OCI-LY1 (cell line): Measurements from ENCODE around the gene NRP1.

Experiments used
- H2AFZ ChIP-seq: fragments of 200-600 bp; sonication (generic), shearing (Covaris generic); 2 replicates; pipeline ENCODE4 v1.6.0; 2014; ENCODE audit warnings: antibody characterized with exemption, mild to moderate bottlenecking, low read length
- H3F3A ChIP-seq: fragments of 200-600 bp; sonication (generic), shearing (Covaris generic); 2 replicates; pipeline ENCODE4 v1.6.0; 2014; ENCODE audit warnings: mild to moderate bottlenecking, antibody characterized with exemption, low read length, moderate library complexity; ENCODE audit not compliant: insufficient read depth
- H3K27ac ChIP-seq: fragments of 200-600 bp; sonication (generic); 2 replicates; pipeline ENCODE4 v1.5.1; 2014; ENCODE audit warnings: low read length, mixed run types, mild to moderate bottlenecking, low read depth; ENCODE audit not compliant: poor library complexity, severe bottlenecking
- H3K27me3 ChIP-seq: fragments of 200-600 bp; sonication (generic); 2 replicates; pipeline ENCODE4 v1.6.0; 2014; ENCODE audit warnings: antibody characterized with exemption, mild to moderate bottlenecking, low read length, moderate library complexity; ENCODE audit not compliant: insufficient read depth
- H3K36me3 ChIP-seq: fragments of 200-600 bp; sonication (generic); 2 replicates; pipeline ENCODE4 v1.6.1; 2014; ENCODE audit warnings: mild to moderate bottlenecking, antibody characterized with exemption, low read length, moderate library complexity, mixed read lengths; ENCODE audit not compliant: insufficient read depth
- H3K4me1 ChIP-seq: fragments of 200-600 bp; sonication (generic); 2 replicates; pipeline ENCODE4 v1.5.1; 2014; ENCODE audit warnings: mild to moderate bottlenecking, low read length, moderate library complexity; ENCODE audit not compliant: insufficient read depth, severe bottlenecking
- H3K4me2 ChIP-seq: fragments of 200-600 bp; sonication (generic), shearing (Covaris generic); 2 replicates; pipeline ENCODE4 v1.6.1; 2014; ENCODE audit warnings: low read length
- H3K4me3 ChIP-seq: fragments of 200-600 bp; sonication (generic); 2 replicates; pipeline ENCODE4 v1.5.1; 2014; ENCODE audit warnings: low read length, low read depth, mild to moderate bottlenecking, mixed read lengths; ENCODE audit not compliant: poor library complexity, severe bottlenecking
- H3K79me2 ChIP-seq: fragments of 200-600 bp; shearing (Covaris generic); 2 replicates; pipeline ENCODE4 v1.6.1; 2016; ENCODE audit warnings: mixed run types, low read length, mixed read lengths; ENCODE audit not compliant: insufficient read depth
- H3K9ac ChIP-seq: fragments of 200-600 bp; sonication (generic), shearing (Covaris generic); 2 replicates; pipeline ENCODE4 v1.6.1; 2014; ENCODE audit warnings: mild to moderate bottlenecking, low read length, mixed read lengths
- H3K9me2 ChIP-seq: fragments of 200-600 bp; sonication (generic), shearing (Covaris generic); 2 replicates; pipeline ENCODE4 v1.6.1; 2014; ENCODE audit warnings: low read depth, mild to moderate bottlenecking, low read length, mixed read lengths
- H3K9me3 ChIP-seq: fragments of 200-600 bp; shearing (Covaris generic); 2 replicates; pipeline ENCODE4 v1.6.1; 2014; ENCODE audit warnings: low read length, mixed read lengths
- H4K20me1 ChIP-seq: fragments of 200-600 bp; sonication (generic), shearing (Covaris generic); 2 replicates; pipeline ENCODE4 v1.6.0; 2016; ENCODE audit warnings: mild to moderate bottlenecking, low read length; ENCODE audit not compliant: insufficient read depth
- EZH2 ChIP-seq: fragments of 200-600 bp; sonication (generic), shearing (Covaris generic); IDR thresholded peaks from 2 replicates; pipeline ENCODE4 v1.8.0; 2017; ENCODE audit warnings: borderline replicate concordance, mixed run types, mild to moderate bottlenecking, antibody characterized with exemption, low read length, moderate library complexity, mixed read lengths
- TF ChIP-seq, protein P1 (sequence below): fragments of 200-600 bp; sonication (generic), shearing (Covaris generic); IDR thresholded peaks from 2 replicates; pipeline ENCODE4 v1.5.1; 2017; ENCODE audit warnings: mild to moderate bottlenecking, antibody characterized with exemption, low read length, moderate library complexity, mixed read lengths

The NRP1 gene

DNA sequence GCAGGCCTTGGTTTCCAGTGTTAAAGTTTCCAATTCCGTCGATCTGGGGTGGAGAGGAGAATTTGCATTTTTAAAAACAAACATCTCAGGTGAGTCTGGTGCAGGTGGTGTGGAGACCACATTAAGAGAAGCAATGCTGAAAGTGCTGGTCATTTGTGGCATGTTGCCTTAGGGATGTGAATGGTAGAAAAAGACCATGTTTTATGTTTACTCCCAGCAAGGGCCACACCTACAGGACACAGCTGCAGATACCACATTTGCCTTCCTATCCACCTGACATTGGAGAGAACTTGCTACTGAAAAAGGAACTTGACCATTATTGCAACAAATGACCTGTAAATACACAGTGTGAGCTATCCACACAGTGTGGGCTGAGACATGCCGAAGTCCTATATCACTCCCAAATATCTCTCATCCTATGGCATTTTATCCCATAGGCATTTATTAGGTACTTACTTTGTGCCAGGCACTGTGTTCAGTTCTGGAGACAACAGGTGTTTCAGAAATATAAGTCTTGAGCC lies 183.1 kb downstream of the NRP1 start:
- H3K4me1 ChIP-seq, result no peaks in the 10 kb centered on the region
- no peak overlapping the region for H3K4me3 ChIP-seq
- H3K79me2 ChIP-seq, result no peaks in the 10 kb centered on the region
- no peak overlapping the region for H3K9ac ChIP-seq
- no peaks in the 10 kb centered on the region for H3K27me3 ChIP-seq
- no peak overlapping the region for H3K4me2 ChIP-seq
- no peaks in the 10 kb centered on the region for H3K36me3 ChIP-seq
- H2AFZ ChIP-seq, result no peak overlapping the region
- H3F3A ChIP-seq, result no peaks in the 10 kb centered on the region
- H3K9me2 ChIP-seq, result no peaks in the 10 kb centered on the region
- no peak overlapping the region for H3K27ac ChIP-seq
- H4K20me1 ChIP-seq, result no peaks in the 10 kb centered on the region
- no peaks in the 10 kb centered on the region for H3K9me3 ChIP-seq
- TF ChIP-seq, protein P1, sequence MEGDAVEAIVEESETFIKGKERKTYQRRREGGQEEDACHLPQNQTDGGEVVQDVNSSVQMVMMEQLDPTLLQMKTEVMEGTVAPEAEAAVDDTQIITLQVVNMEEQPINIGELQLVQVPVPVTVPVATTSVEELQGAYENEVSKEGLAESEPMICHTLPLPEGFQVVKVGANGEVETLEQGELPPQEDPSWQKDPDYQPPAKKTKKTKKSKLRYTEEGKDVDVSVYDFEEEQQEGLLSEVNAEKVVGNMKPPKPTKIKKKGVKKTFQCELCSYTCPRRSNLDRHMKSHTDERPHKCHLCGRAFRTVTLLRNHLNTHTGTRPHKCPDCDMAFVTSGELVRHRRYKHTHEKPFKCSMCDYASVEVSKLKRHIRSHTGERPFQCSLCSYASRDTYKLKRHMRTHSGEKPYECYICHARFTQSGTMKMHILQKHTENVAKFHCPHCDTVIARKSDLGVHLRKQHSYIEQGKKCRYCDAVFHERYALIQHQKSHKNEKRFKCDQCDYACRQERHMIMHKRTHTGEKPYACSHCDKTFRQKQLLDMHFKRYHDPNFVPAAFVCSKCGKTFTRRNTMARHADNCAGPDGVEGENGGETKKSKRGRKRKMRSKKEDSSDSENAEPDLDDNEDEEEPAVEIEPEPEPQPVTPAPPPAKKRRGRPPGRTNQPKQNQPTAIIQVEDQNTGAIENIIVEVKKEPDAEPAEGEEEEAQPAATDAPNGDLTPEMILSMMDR, result no peak
- TF ChIP-seq EZH2, result no peak

DNA sequence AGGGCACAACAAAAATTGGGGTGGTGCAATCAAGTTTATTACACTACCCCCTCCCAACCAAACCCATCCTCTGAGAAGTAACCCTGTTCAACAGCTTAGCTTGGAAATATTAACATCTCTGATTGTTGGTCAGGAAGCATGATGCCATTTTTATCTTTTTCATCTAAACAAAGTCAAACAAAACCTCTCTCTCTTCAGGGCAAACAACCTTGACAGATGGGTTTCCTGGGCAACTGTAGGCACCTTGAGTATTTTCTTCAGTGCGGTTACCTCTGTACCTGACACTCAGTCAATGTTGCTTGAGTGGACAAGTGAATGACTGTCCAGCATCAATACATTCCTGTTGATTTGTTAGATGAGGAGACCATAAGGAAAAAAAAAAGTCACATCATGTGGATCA lies 183.6 kb downstream of the NRP1 start:
- no peaks in the 10 kb centered on the region for H3F3A ChIP-seq
- H3K4me3 ChIP-seq, result no peak overlapping the region
- no peak overlapping the region for H3K27ac ChIP-seq
- H3K4me2 ChIP-seq, result no peak overlapping the region
- H3K27me3 ChIP-seq, result no peaks in the 10 kb centered on the region
- H3K4me1 ChIP-seq, result no peaks in the 10 kb centered on the region
- no peaks in the 10 kb centered on the region for H3K79me2 ChIP-seq
- no peaks in the 10 kb centered on the region for H3K9me3 ChIP-seq
- TF ChIP-seq, protein P1, result no peak
- no peak for TF ChIP-seq EZH2
- no peaks in the 10 kb centered on the region for H3K36me3 ChIP-seq
- H3K9ac ChIP-seq, result no peak overlapping the region
- no peaks in the 10 kb centered on the region for H4K20me1 ChIP-seq
- no peaks in the 10 kb centered on the region for H3K9me2 ChIP-seq
- no peak overlapping the region for H2AFZ ChIP-seq

DNA sequence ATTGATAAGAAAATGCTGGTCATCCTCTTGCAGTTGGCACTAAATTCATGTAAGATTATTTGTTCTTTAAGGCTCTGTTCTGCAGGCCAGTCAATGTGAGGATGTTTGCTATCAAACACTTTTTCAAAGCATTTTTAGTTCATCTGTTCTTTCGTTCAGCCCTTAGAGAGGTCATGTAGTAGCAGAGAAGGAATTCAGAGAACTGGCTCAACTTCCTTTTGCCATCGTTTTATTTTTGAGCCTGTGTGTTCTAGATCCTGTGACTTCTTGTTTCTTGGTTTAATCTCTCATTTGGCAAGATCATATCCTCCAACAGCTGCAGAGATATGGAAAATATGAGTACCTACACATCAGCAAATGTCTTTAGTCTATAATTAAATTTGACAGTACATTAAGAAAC lies 184.3 kb downstream of the NRP1 start:
- Histone ChIP-seq H3K4me1 (no peaks in the 10 kb centered on the region), H3K79me2 (no peaks in the 10 kb centered on the region), H3K9ac (no peak overlapping the region), H3K27me3 (no peaks in the 10 kb centered on the region), H3K27ac (no peak overlapping the region), H3K9me2 (no peaks in the 10 kb centered on the region), H4K20me1 (no peaks in the 10 kb centered on the region), H3K4me3 (no peak overlapping the region), H3K4me2 (no peak overlapping the region), H3K9me3 (no peaks in the 10 kb centered on the region), H3F3A (no peaks in the 10 kb centered on the region), H2AFZ (no peak overlapping the region), H3K36me3 (no peaks in the 10 kb centered on the region)
- TF ChIP-seq EZH2, result no peak
- TF ChIP-seq, protein P1, result no peak
